Transverse colon (tissue), 4 donors: ENCODE results near the gene PTPRN2. TPM values are rescaled to one million over a fixed set of nuclear protein-coding genes. Genes with fewer than 3 reads are reported as not detected.

Experiments used
- DNase-seq: peaks from one replicate; pipeline ENCODE4 v3.0.0-alpha.2; 2019
- H3K27ac ChIP-seq, 4 donors: fragments of 200-600 bp; sonication (generic); 2 replicates each; pipeline ENCODE4 v1.5.1; 2016 to 2018; ENCODE audit warnings: inconsistent platforms in 4 of 4
- H3K27me3 ChIP-seq: fragments of 200-600 bp; sonication (generic); 2 replicates; pipeline ENCODE4 v1.5.1; 2017; ENCODE audit warnings: inconsistent platforms
- H3K36me3 ChIP-seq, 4 donors: fragments of 200-600 bp; sonication (generic); 2 replicates each; pipeline ENCODE4 v1.5.1; 2017 to 2019; ENCODE audit warnings: inconsistent platforms in 4 of 4
- H3K4me1 ChIP-seq, 4 donors: fragments of 200-600 bp; sonication (generic); 2 replicates each; pipeline ENCODE4 v1.5.1; 2017 to 2020; ENCODE audit warnings: inconsistent platforms in 4 of 4
- H3K4me3 ChIP-seq, 4 donors: fragments of 200-600 bp; sonication (generic); 1 replicate in 1 of 4; 2 replicates in 3 of 4; pipeline versions ENCODE4 v1.5.1 to v1.6.1; 2017 to 2019; ENCODE audit warnings: inconsistent platforms in 4 of 4
- H3K9me3 ChIP-seq, 2 donors: fragments of 200-600 bp; sonication (generic); 2 replicates each; pipeline ENCODE4 v1.5.1; 2017 to 2019; ENCODE audit warnings: inconsistent platforms in 2 of 2
- CTCF ChIP-seq, 5 experiments: fragments of 200-600 bp in 3 of 5; fragments of 450-650 bp in 2 of 5; sonication (generic) in 3 of 5; IDR thresholded peaks; 1 replicate in 2 of 5; 2 replicates in 3 of 5; pipeline ENCODE4 v1.5.1; 2016 to 2017; ENCODE audit warnings: antibody characterized with exemption in 5 of 5, inconsistent platforms in 3 of 5, mild to moderate bottlenecking in 2 of 5, moderate library complexity in 1 of 5
- EP300 ChIP-seq: sonication (generic); formaldehyde crosslinking; IDR thresholded peaks from one replicate; pipeline ENCODE4 v1.6.1; 2017; ENCODE audit warnings: antibody characterized with exemption, low read depth
- POLR2A ChIP-seq: fragments of 450-650 bp; IDR thresholded peaks from one replicate; pipeline ENCODE4 v1.6.1; 2016; ENCODE audit warnings: antibody characterized with exemption, mild to moderate bottlenecking, moderate library complexity
- POLR2AphosphoS5 ChIP-seq, 3 donors: sonication (generic); formaldehyde crosslinking; IDR thresholded peaks; one replicate each; pipeline ENCODE4 v1.6.1; 2016; ENCODE audit warnings: antibody characterized with exemption in 3 of 3
- WGBS, 2 donors: methylation state at CpG; one replicate each; pipeline ENCODE4 v1.1.5; 2018; ENCODE audit warnings: low coverage in 1 of 2; 5-methylcytosine and 5-hydroxymethylcytosine counted together
- in situ Hi-C, 4 donors: fragments of 200-750 bp; cut with MboI; loops; one replicate each; pipeline versions ENCODE4 v1.15.0 to v1.15.1; 2017; ENCODE audit warnings: low sequenced_read_pairs in 3 of 4, low pct_ligation_motif_present in 1 of 4, low pct_unique_long_range_greater_than_20kb in 1 of 4
- intact Hi-C: fragments of 100-400 bp; cut with DNase I; formaldehyde crosslinking; loops from one replicate; pipeline ENCODE4 v1.15.1; 2023; ENCODE audit warnings: low total_unique reads
- total RNA-seq, 4 donors: library from RNA; depleted of rRNA; stranded (reverse); fragments of >200 nt; gene quantifications; one replicate each; pipeline ENCODE4 v1.1.0, GENCODE V29; 2016

The PTPRN2 gene
- total RNA-seq, 4 donors from 2014 or later: 15.4 to 31.1 (median 21.8) TPM

DNA sequence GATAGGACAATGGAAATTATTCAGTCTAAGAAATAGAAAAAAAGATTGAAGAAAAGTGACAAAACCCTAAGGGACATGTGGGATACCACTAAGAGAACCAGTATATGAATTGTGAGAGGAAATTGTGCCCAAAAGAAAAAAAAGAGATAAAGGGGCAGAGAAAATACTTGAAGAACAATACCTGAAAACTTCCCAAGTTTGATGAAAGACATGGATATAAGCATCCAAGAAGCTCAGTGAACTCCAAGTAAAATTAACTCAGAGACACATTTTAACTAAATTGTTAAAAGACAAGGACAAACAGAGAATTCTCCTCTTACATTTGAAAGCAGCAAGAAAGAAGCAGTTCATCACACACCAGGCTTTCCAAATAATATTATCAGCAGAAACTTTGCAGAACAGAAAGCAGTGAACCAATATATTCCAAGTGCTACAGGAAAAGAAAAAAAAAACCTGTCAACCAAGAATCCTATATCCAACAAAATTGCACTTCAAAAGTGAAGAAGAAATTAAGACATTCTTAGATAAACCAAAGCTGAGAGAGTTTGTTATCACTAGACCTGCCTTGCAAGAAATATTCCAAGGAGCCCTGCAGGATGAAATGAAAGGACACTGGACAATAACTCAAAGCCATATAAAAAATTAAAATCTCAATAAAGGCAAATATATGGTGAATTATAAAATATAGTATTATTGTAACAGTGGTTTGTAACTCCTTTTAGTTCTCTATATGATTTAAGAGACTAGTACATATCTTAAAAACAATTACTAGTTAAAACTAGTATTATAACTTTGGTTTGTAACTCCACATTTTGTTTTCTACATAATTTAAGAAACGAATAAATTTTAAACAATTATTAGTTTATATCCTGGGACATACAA, 470.0 kb downstream of the PTPRN2 start:
- TF ChIP-seq POLR2A: no peak
- no peak for TF ChIP-seq POLR2AphosphoS5 (IDR thresholded peaks at IDR 0.05)
- no peak for TF ChIP-seq CTCF (IDR thresholded peaks at IDR 0.05)
- TF ChIP-seq EP300: no peak
- H3K4me1 ChIP-seq: no peaks in the 10 kb centered on the region
- no peak overlapping the region for H3K4me3 ChIP-seq
- in situ Hi-C loops (no loop called here), intact Hi-C loops (no loop called here)
- no peaks in the 10 kb centered on the region for H3K27me3 ChIP-seq
- H3K36me3 ChIP-seq: no peaks in the 10 kb centered on the region
- no peak for DNase-seq
- H3K27ac ChIP-seq: no peak overlapping the region
- H3K9me3 ChIP-seq: peaks cover 15 to 22% of the 10 kb centered on the region in 2 donors
- WGBS, 2 donors: 83 to 91% methylated on average over 1 of the region's 1 CpG

GRCh38 chr7:158116235-158116634, 471.4 kb downstream of the PTPRN2 start:
- no peak for DNase-seq
- 86% methylated on average over 2 of the region's 2 CpGs; no CpG with 5 or more reads in 1 of the 2 donors for WGBS, 2 donors
- Histone ChIP-seq H3K4me3 (no peak overlapping the region), H3K36me3 (no peaks in the 10 kb centered on the region), H3K27ac (no peak overlapping the region), H3K9me3 (peaks cover 15 to 22% of the 10 kb centered on the region in 2 donors), H3K4me1 (no peaks in the 10 kb centered on the region), H3K27me3 (no peaks in the 10 kb centered on the region)
- intact Hi-C loops (no loop called here), in situ Hi-C loops (no loop called here)
- TF ChIP-seq POLR2AphosphoS5 (IDR thresholded peaks at IDR 0.05): no peak
- TF ChIP-seq POLR2A: no peak
- no peak for TF ChIP-seq CTCF (IDR thresholded peaks at IDR 0.05)
- TF ChIP-seq EP300: no peak

GRCh38 chr7:158114056-158114850, 473.4 kb downstream of the PTPRN2 start:
- Histone ChIP-seq H3K27ac (no peak overlapping the region), H3K36me3 (no peaks in the 10 kb centered on the region), H3K4me1 (no peaks in the 10 kb centered on the region), H3K4me3 (no peak overlapping the region), H3K9me3 (peaks cover 15 to 22% of the 10 kb centered on the region in 2 donors), H3K27me3 (no peaks in the 10 kb centered on the region)
- DNase-seq: no peak
- in situ Hi-C loops (no loop called here), intact Hi-C loops (no loop called here)
- whole genome bisulfite sequencing, 2 donors: 92 to 94% methylated on average over 8 to 18 of the region's 18 CpGs
- TF ChIP-seq POLR2A (no peak), EP300 (no peak), CTCF (IDR thresholded peaks at IDR 0.05) (no peak), POLR2AphosphoS5 (IDR thresholded peaks at IDR 0.05) (no peak)

DNA sequence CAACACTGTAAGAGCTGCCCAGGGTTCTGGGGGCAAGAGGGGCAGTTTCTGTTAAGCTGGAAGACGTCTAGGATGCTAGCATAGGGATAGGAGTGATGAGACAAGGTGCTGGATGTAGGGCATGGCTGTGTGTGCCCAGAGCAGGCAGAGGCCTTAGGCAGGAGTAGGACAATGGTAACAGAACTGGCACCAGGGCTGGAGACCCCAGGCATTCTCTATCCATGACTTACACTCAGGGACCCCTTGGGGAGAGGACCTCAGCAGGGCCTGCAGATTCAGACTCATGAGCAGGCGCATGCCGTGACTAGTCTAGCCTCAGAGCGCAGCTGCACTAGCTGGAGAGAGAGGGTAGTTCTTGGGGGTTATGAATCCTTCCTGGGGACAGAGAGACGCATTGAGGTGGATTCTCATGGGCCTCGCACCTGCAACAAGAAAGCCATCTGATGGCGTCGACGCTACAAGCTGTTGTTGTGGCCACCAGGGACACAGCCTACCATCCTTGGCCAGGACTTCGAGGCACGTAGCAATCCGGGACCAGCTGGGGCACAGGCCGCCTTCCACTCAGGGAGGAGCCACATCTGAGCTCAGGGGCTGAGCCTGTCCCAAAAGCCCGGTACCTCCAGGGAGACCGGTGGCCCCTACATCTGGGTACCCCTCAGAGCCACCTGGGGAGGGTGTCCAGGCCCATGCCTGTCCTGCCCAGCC, 474.1 kb downstream of the PTPRN2 start:
- Histone ChIP-seq H3K27me3 (no peaks in the 10 kb centered on the region), H3K4me1 (no peaks in the 10 kb centered on the region), H3K4me3 (no peak overlapping the region), H3K9me3 (peaks cover 12 to 17% of the 10 kb centered on the region in 2 donors), H3K36me3 (no peaks in the 10 kb centered on the region), H3K27ac (no peak overlapping the region)
- DNase-seq: no peak
- 67 to 89% methylated on average over 1 to 15 of the region's 15 CpGs for WGBS, 2 donors
- intact Hi-C loops (no loop called here), in situ Hi-C loops (no loop called here)
- TF ChIP-seq CTCF (IDR thresholded peaks at IDR 0.05): no peak
